Suprapubic skin (tissue), 4 donors: Measurements from ENCODE around the gene SPG7. TPM values are rescaled to one million over a fixed set of nuclear protein-coding genes. Genes with fewer than 3 reads are reported as not detected.

ENCODE experiments used
- DNase-seq, 2 donors: peaks; one replicate each; pipeline ENCODE4 v3.0.0-alpha.2; 2019; ENCODE audit warnings: low spot score in 2 of 2
- H3K27ac ChIP-seq: fragments of 200-600 bp; sonication (generic); one replicate; pipeline ENCODE4 v1.5.1; 2019
- H3K27me3 ChIP-seq: fragments of 200-600 bp; sonication (generic); one replicate; pipeline ENCODE4 v1.5.1; 2019
- H3K36me3 ChIP-seq: fragments of 200-600 bp; sonication (generic); one replicate; pipeline ENCODE4 v1.5.1; 2019
- H3K4me1 ChIP-seq: fragments of 200-600 bp; sonication (generic); one replicate; pipeline ENCODE4 v1.5.1; 2019
- H3K4me3 ChIP-seq: fragments of 200-600 bp; sonication (generic); one replicate; pipeline ENCODE4 v1.5.1; 2019; ENCODE audit warnings: mild to moderate bottlenecking
- H3K9me3 ChIP-seq: fragments of 200-600 bp; sonication (generic); one replicate; pipeline ENCODE4 v1.5.1; 2019
- EP300 ChIP-seq: sonication (generic); formaldehyde crosslinking; IDR thresholded peaks from one replicate; pipeline ENCODE4 v1.6.1; 2017; ENCODE audit warnings: antibody characterized with exemption
- POLR2A ChIP-seq, 2 donors: fragments of 450-650 bp; IDR thresholded peaks; one replicate each; pipeline ENCODE4 v1.6.1; 2017; ENCODE audit warnings: antibody characterized with exemption in 2 of 2, mild to moderate bottlenecking in 2 of 2, moderate library complexity in 2 of 2
- POLR2AphosphoS5 ChIP-seq, 3 donors: sonication (generic); formaldehyde crosslinking; IDR thresholded peaks; one replicate each; pipeline ENCODE4 v1.6.1; 2017; ENCODE audit warnings: antibody characterized with exemption in 3 of 3
- WGBS: methylation state at CpG from one replicate; pipeline ENCODE4 v1.1.5; 2018; 5-methylcytosine and 5-hydroxymethylcytosine counted together
- total RNA-seq, 4 donors: library from RNA; depleted of rRNA; stranded (reverse); fragments of >200 nt; gene quantifications; one replicate each; pipeline ENCODE4 v1.1.0, GENCODE V29; 2016
- TF ChIP-seq, protein P1 (sequence below), 2 donors: fragments of 200-600 bp in 1 of 2; fragments of 450-650 bp in 1 of 2; sonication (generic) in 1 of 2; IDR thresholded peaks; one replicate each; pipeline ENCODE4 v1.5.1; 2016 to 2019; ENCODE audit warnings: antibody characterized with exemption in 2 of 2, mild to moderate bottlenecking in 1 of 2, moderate library complexity in 1 of 2

The SPG7 gene
- total RNA-seq, 4 donors from 2014 or later: 131 to 324 (median 144) TPM

DNA sequence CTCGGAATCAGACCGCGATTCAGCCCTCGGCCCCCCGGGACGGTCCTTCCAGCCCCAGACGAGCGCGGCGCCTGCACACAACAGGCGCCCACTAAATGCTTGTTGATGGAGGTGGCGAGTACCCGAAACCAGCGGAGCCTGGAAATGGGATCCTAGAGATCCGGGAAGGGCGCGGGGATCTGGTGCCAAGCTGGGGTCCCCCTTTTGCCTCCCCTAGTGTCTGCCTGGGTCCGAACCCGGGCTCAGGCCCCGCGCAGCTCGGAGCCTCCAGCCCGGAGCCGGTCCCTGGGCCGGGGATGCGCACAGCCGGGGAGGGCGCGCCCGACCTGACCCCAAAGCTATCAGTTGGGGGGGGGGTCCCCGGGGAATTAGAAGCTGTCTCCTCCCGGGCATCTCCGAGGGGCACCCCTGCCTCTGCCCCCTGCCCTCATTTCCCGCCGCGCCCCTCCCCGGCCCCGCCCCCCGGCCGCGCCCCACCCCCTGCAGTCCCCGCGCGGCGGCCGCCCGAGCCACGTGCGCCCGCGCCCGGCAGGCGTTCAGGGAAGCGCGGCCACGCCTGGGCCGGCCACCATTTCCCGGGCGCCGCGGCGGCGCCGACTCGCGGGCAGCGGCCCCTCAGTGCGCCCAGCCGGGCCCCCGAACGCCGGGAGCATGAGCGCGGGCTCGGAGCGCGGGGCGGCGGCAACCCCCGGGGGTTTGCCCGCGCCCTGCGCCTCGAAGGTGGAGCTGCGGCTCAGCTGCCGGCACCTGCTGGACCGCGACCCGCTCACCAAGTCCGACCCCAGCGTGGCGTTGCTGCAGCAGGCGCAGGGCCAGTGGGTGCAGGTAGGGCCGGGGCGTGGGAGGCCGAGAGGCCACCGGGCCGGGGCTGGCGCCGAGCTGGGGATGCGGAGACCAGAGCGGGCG, 67.3 kb downstream of the SPG7 start, which contains the start of gene CPNE7:
CPNE7 (plus strand) TSS at position 512 of the 906 bp plus-strand sequence; CDS start at position 652, 140 bp downstream.
- no peak for DNase-seq
- no peak within 1 kb of the TSS for H3K27ac ChIP-seq

GRCh38 chr16:89576153-89577054, 68.2 kb downstream of the SPG7 start:
- Histone ChIP-seq H3K4me3 (peak overlapping the region; percentile 42), H3K4me1 (peaks cover 30% of the 10 kb centered on the region), H3K9me3 (no peaks in the 10 kb centered on the region), H3K36me3 (no peaks in the 10 kb centered on the region), H3K27me3 (peaks cover 42% of the 10 kb centered on the region), H3K27ac (no peak overlapping the region)
- no peak for DNase-seq
- TF ChIP-seq EP300: no peak
- TF ChIP-seq, protein P1, sequence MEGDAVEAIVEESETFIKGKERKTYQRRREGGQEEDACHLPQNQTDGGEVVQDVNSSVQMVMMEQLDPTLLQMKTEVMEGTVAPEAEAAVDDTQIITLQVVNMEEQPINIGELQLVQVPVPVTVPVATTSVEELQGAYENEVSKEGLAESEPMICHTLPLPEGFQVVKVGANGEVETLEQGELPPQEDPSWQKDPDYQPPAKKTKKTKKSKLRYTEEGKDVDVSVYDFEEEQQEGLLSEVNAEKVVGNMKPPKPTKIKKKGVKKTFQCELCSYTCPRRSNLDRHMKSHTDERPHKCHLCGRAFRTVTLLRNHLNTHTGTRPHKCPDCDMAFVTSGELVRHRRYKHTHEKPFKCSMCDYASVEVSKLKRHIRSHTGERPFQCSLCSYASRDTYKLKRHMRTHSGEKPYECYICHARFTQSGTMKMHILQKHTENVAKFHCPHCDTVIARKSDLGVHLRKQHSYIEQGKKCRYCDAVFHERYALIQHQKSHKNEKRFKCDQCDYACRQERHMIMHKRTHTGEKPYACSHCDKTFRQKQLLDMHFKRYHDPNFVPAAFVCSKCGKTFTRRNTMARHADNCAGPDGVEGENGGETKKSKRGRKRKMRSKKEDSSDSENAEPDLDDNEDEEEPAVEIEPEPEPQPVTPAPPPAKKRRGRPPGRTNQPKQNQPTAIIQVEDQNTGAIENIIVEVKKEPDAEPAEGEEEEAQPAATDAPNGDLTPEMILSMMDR (IDR thresholded peaks at IDR 0.05): no peak
- no peak for TF ChIP-seq POLR2A (IDR thresholded peaks at IDR 0.05)
- TF ChIP-seq POLR2AphosphoS5 (IDR thresholded peaks at IDR 0.05): no peak
- WGBS: 11% methylated on average over 23 of the region's 89 CpGs

More for the DNA sequence above, 67.3 kb downstream of the SPG7 start, which contains the start of gene CPNE7:
- no peaks in the 10 kb centered on the region for H3K9me3 ChIP-seq
- peaks cover 30% of the 10 kb centered on the region for H3K4me1 ChIP-seq
- H3K4me3 ChIP-seq: peak within 1 kb of the TSS; percentile 42
- no CpG with 5 or more reads among the region's 103 CpGs for WGBS
- TF ChIP-seq, protein P1 (IDR thresholded peaks at IDR 0.05): no peak
- TF ChIP-seq POLR2A (IDR thresholded peaks at IDR 0.05) (no peak), EP300 (no peak), POLR2AphosphoS5 (IDR thresholded peaks at IDR 0.05) (no peak)
- H3K36me3 ChIP-seq: no peaks in the 10 kb centered on the region
- H3K27me3 ChIP-seq: peaks cover 48% of the 10 kb centered on the region

DNA sequence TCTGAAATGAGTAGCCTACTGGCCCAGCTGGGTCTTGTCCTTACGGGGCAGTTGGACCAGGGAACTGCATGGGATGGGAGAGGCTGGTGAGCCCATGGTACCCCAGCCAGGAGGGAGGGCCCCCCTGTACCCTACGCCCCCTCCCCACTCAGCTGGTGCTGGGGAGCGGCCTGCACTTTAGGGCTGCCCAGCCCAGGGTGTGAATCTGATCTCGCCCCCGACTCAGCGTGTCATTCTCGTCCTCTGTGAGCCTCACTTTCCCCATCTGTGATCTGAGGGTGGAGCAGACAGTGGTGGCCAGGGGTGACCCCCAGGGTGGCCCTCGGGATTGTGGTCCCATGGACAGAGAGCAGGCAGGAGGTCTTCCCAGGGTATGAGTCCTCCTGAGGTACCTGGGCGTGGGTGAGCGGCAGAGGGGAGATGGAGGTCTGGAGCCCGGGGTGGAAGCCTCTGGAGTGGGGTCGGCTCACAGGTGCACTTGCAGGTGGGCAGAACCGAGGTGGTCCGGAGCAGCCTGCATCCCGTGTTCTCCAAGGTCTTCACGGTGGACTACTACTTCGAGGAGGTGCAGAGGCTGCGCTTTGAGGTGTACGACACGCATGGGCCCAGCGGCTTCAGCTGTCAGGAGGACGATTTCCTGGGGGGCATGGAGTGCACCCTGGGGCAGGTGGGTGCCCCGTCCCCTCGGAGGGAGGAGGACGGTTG, 69.0 kb downstream of the SPG7 start:
- Histone ChIP-seq H3K36me3 (no peaks in the 10 kb centered on the region), H3K9me3 (no peaks in the 10 kb centered on the region), H3K27ac (no peak overlapping the region), H3K4me3 (no peak overlapping the region), H3K27me3 (peaks cover 35% of the 10 kb centered on the region), H3K4me1 (peaks cover 29% of the 10 kb centered on the region)
- WGBS: 91% methylated on average over 10 of the region's 25 CpGs
- no peak for DNase-seq
- TF ChIP-seq, protein P1 (IDR thresholded peaks at IDR 0.05): no peak
- TF ChIP-seq POLR2AphosphoS5 (IDR thresholded peaks at IDR 0.05) (no peak), EP300 (no peak), POLR2A (IDR thresholded peaks at IDR 0.05) (no peak)

- H3K4me1 ChIP-seq: peaks cover 31% of the 10 kb centered on the region
- H3K9me3 ChIP-seq: no peaks in the 10 kb centered on the region
- 93% methylated on average over 15 of the region's 15 CpGs for WGBS
- H3K27me3 ChIP-seq: peaks cover 28% of the 10 kb centered on the region
- no peaks in the 10 kb centered on the region for H3K36me3 ChIP-seq
- no peak overlapping the region for H3K27ac ChIP-seq
- no peak for DNase-seq
- H3K4me3 ChIP-seq: no peak overlapping the region
- TF ChIP-seq POLR2A (IDR thresholded peaks at IDR 0.05) (no peak), POLR2AphosphoS5 (IDR thresholded peaks at IDR 0.05) (no peak), EP300 (no peak)
- TF ChIP-seq, protein P1 (IDR thresholded peaks at IDR 0.05): no peak
These were observed 71.1 kb downstream of the SPG7 start for GRCh38 chr16:89579351-89579750.
